DND-41 (cell line): ENCODE results near the gene SIRPD.

Experiments
- ATAC-seq: fragments of 200-7000 bp; cut with Tn5 transposase; 3 replicates; pipeline ENCODE4 v1.9.1; 2021; ENCODE audit warnings: low read depth; ENCODE audit not compliant: insufficient read depth
- DNase-seq: peaks from one replicate; pipeline ENCODE4 v3.0.0-alpha.2; 2020
- H2AFZ ChIP-seq: 2 replicates; pipeline ENCODE4 v1.6.0; 2012; ENCODE audit warnings: low read depth, low read length
- H3K27ac ChIP-seq: 2 replicates; pipeline ENCODE4 v1.5.1; 2012; ENCODE audit warnings: low read length, inconsistent platforms
- H3K27me3 ChIP-seq: fragments of 200-600 bp; sonication (generic); 2 replicates; pipeline ENCODE4 v1.6.0; 2012; ENCODE audit warnings: low read length, mild to moderate bottlenecking, inconsistent platforms; ENCODE audit not compliant: insufficient read depth, poor library complexity
- H3K36me3 ChIP-seq: 2 replicates; pipeline ENCODE4 v1.5.1; 2012; ENCODE audit warnings: low read length, inconsistent platforms; ENCODE audit not compliant: insufficient read depth
- H3K4me1 ChIP-seq: 2 replicates; pipeline ENCODE4 v1.5.1; 2012; ENCODE audit warnings: mild to moderate bottlenecking, low read length; ENCODE audit not compliant: insufficient read depth
- H3K4me2 ChIP-seq: 2 replicates; pipeline ENCODE4 v1.6.0; 2012; ENCODE audit warnings: mild to moderate bottlenecking, moderate library complexity, low read length, inconsistent platforms; ENCODE audit not compliant: insufficient read depth
- H3K4me3 ChIP-seq, 2 experiments: fragments of 200-600 bp in 1 of 2; shearing (Covaris generic) in 1 of 2; 2 replicates each; pipeline ENCODE4 v1.5.1; 2012 to 2016; ENCODE audit warnings: inconsistent platforms in 2 of 2, low read length in 2 of 2, mild to moderate bottlenecking in 2 of 2, low read depth in 1 of 2, moderate library complexity in 1 of 2
- H3K79me2 ChIP-seq: 2 replicates; pipeline ENCODE4 v1.6.0; 2012; ENCODE audit warnings: low read length, inconsistent platforms; ENCODE audit not compliant: insufficient read depth
- H3K9ac ChIP-seq: 2 replicates; pipeline ENCODE4 v1.6.0; 2012; ENCODE audit warnings: low read depth, mild to moderate bottlenecking, inconsistent platforms, low read length, moderate library complexity
- H3K9me3 ChIP-seq: 2 replicates; pipeline ENCODE4 v1.5.1; 2012; ENCODE audit warnings: low read length, moderate library complexity, mild to moderate bottlenecking, inconsistent platforms; ENCODE audit not compliant: insufficient read depth, severe bottlenecking
- H4K20me1 ChIP-seq: 2 replicates; pipeline ENCODE4 v1.6.0; 2012; ENCODE audit warnings: low read length; ENCODE audit not compliant: insufficient read depth
- EZH2 ChIP-seq: IDR thresholded peaks from 3 replicates; pipeline ENCODE4 v1.6.1; 2012; ENCODE audit warnings: borderline replicate concordance, low read depth, mild to moderate bottlenecking, moderate library complexity, low read length, inconsistent platforms; ENCODE audit not compliant: severe bottlenecking
- TF ChIP-seq, protein P1 (sequence below): IDR thresholded peaks from 2 replicates; pipeline ENCODE4 v1.5.1; 2012; ENCODE audit warnings: borderline replicate concordance, low read length, moderate library complexity, mild to moderate bottlenecking; ENCODE audit not compliant: poor library complexity, severe bottlenecking; ENCODE audit errors: extremely low read depth

The SIRPD gene

GRCh38 chr20:1561350-1561749, 3.8 kb upstream of the SIRPD start:
- H3K4me1 ChIP-seq = peaks cover 14% of the 10 kb centered on the region
- ATAC-seq (no peak), DNase-seq (no peak)
- H4K20me1 ChIP-seq = no peaks in the 10 kb centered on the region
- no peaks in the 10 kb centered on the region for H3K36me3 ChIP-seq
- H3K4me3 ChIP-seq = no peak overlapping the region
- peaks cover 2% of the 10 kb centered on the region for H3K9me3 ChIP-seq
- H3K79me2 ChIP-seq = no peaks in the 10 kb centered on the region
- TF ChIP-seq, protein P1, sequence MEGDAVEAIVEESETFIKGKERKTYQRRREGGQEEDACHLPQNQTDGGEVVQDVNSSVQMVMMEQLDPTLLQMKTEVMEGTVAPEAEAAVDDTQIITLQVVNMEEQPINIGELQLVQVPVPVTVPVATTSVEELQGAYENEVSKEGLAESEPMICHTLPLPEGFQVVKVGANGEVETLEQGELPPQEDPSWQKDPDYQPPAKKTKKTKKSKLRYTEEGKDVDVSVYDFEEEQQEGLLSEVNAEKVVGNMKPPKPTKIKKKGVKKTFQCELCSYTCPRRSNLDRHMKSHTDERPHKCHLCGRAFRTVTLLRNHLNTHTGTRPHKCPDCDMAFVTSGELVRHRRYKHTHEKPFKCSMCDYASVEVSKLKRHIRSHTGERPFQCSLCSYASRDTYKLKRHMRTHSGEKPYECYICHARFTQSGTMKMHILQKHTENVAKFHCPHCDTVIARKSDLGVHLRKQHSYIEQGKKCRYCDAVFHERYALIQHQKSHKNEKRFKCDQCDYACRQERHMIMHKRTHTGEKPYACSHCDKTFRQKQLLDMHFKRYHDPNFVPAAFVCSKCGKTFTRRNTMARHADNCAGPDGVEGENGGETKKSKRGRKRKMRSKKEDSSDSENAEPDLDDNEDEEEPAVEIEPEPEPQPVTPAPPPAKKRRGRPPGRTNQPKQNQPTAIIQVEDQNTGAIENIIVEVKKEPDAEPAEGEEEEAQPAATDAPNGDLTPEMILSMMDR = no peak
- TF ChIP-seq EZH2 = no peak
- H3K9ac ChIP-seq = no peak overlapping the region
- H2AFZ ChIP-seq = no peak overlapping the region
- no peaks in the 10 kb centered on the region for H3K27me3 ChIP-seq
- no peak overlapping the region for H3K27ac ChIP-seq
- no peak overlapping the region for H3K4me2 ChIP-seq

DNA sequence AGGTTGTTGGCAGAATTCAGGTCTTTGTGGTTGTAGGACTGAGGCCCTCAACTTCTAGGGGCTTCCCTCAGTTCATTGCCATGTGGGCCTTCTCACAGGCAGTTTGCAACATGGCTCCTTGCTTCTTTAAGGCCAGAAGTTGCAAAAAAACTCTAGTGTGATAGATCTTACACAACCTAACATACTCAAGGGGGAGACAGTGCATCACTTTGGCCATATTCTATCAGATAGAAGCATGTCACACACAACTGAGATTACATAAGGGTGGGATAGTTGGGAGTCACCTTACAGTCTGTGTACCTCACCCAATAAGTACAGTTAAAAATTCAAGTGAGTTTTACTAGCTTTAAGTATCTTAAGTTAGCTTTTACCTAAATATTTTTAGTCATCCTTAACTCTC, 1.6 kb downstream of the SIRPD start:
- no peaks in the 10 kb centered on the region for H4K20me1 ChIP-seq
- H3K9me3 ChIP-seq = peaks cover 14% of the 10 kb centered on the region
- no peak for ATAC-seq
- H3K79me2 ChIP-seq = no peaks in the 10 kb centered on the region
- H3K27me3 ChIP-seq = no peaks in the 10 kb centered on the region
- no peaks in the 10 kb centered on the region for H3K36me3 ChIP-seq
- H3K9ac ChIP-seq = no peak overlapping the region
- no peak overlapping the region for H3K27ac ChIP-seq
- TF ChIP-seq, protein P1 = no peak
- TF ChIP-seq EZH2 = no peak
- H3K4me1 ChIP-seq = no peaks in the 10 kb centered on the region
- no peak for DNase-seq
- no peak overlapping the region for H2AFZ ChIP-seq
- H3K4me2 ChIP-seq = no peak overlapping the region
- H3K4me3 ChIP-seq = no peak overlapping the region

DNA sequence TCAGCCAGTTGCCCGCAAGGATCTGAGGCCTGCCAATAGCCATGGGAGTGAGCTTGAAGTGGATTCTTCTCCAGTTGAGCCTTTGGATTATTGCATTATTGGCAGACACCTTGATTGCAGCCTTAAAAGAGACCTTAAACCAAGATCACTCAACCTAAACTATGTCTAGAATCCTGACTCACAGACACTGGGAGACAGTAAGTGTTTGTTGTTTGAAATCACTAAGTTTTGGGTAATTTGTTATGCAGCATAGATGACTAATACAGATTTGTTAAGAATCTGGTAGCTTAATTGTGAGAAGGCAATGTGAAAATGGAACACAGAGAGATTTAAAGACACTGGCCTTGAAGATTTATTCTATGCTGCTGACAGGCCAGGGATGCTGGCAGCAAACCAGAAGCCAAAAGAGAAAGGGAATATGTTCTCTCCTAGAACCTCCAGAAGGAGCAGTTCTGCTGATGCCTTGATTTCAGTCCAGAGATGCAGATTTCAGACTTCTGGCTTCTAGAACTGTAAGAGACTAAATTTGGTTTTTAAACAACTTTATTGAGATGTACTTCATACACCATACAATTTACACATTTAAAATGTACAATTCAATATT, 17.6 kb downstream of the SIRPD start:
- H3K27ac ChIP-seq = no peak overlapping the region
- no peak for ATAC-seq
- TF ChIP-seq EZH2 = no peak
- TF ChIP-seq, protein P1 = no peak

More for the DNA sequence above, 17.6 kb downstream of the SIRPD start:
- H3K4me1 ChIP-seq = 0 out of 2 replicates have a peak, but pooled peaks cover 4% of the 10 kb centered on the region
- H3K79me2 ChIP-seq = no peaks in the 10 kb centered on the region
- no peak for DNase-seq
- H4K20me1 ChIP-seq = no peaks in the 10 kb centered on the region
- H3K4me2 ChIP-seq = no peak overlapping the region
- no peak overlapping the region for H3K4me3 ChIP-seq
- no peaks in the 10 kb centered on the region for H3K36me3 ChIP-seq
- H3K27me3 ChIP-seq = no peaks in the 10 kb centered on the region
- H2AFZ ChIP-seq = no peak overlapping the region
- H3K9ac ChIP-seq = no peak overlapping the region
- H3K9me3 ChIP-seq = no peaks in the 10 kb centered on the region
